GM18502 (cell line): Measurements from ENCODE around the gene PHTF1.
A peak's percentile ranks its signal among the peaks of the same experiment; 100 is the strongest.

ENCODE experiments used
- ATAC-seq: cut with Tn5 transposase; IDR thresholded peaks from one replicate; pipeline ENCODE4 v1.9.1; 2021; ENCODE audit warnings: mild to moderate bottlenecking; ENCODE audit not compliant: unreplicated experiment, poor library complexity

Gene PHTF1

DNA sequence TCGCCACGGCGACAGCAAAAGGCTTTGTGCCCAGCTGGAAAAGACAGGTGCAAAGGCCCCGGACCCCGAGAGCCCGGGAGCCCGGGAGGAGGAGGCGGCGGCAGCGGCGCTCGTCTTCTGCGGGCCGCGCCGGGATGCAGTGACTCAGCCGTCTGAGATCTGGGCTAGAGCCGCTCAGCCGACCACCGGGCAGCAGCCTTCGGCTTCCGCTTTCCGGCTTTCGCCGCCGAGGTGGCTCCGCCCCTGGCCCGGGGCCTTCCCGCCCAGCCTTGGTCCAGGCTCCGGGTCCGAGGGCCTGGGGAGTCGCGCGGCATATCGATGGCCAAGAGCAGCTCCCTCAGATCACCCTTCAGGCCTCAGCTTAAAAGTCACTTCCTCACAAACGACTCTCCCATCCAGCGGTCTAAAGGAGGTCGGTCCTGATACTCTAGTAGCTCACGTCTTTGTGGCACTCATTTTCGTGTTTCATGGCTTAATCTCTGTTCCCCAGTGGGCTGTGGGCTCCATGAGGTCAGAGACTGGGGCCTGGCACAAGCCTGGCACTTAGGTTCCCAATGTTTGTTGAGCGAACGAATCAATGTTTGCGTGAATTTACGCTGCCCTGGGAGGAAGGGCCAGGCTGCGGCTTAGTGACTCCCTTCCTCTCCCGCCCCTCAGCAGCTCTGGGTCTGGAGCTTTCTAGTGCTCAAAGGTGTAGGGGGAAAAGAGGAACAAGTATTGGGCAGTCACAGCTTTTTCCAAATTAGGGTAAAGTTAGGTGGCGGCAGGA lies at the start of gene PHTF1:
Gene PHTF1, minus strand, starts transcription at position 154 of the 769 bp plus-strand sequence. CDS start 783 bp downstream, outside the sequence.
- ATAC-seq = peak; percentile 88

GRCh38 chr1:113808450-113809195 lies 49.3 kb upstream of the PHTF1 start:
- ATAC-seq = no peak

DNA sequence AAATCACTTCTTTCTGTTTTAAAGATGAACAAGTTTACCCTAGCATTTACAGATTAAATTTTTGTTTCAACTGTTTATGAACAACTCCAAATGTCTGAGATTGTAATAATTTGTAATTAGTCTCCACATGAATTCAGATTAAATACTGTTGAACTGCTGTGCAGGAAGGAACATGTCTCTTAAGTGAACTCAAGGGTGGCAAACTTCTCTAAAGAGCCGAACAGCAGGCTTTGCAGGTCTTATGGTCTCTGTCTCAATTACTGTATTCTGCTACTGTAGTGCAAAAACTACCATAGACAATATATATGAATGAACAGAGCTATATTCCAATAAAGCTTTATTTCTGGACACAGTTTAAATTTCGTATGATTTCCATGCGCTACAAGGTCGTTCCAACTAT lies 46.4 kb upstream of the PHTF1 start:
- no peak for ATAC-seq

DNA sequence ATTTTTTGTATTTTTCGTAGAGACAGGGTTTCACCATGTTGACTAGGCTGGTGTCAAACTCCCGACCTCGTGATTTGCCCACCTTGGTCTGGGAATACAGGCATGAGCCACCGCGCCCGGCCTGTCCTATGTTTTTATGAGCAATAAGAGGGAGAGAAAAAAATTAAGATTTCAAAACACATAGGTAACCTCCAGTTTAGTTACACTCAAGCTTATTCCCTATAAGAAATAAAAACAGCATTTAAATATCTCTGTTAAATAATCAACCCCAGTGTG lies 45.9 kb upstream of the PHTF1 start:
- no peak for ATAC-seq

GRCh38 chr1:113804421-113805255 lies 45.4 kb upstream of the PHTF1 start:
- no peak for ATAC-seq

DNA sequence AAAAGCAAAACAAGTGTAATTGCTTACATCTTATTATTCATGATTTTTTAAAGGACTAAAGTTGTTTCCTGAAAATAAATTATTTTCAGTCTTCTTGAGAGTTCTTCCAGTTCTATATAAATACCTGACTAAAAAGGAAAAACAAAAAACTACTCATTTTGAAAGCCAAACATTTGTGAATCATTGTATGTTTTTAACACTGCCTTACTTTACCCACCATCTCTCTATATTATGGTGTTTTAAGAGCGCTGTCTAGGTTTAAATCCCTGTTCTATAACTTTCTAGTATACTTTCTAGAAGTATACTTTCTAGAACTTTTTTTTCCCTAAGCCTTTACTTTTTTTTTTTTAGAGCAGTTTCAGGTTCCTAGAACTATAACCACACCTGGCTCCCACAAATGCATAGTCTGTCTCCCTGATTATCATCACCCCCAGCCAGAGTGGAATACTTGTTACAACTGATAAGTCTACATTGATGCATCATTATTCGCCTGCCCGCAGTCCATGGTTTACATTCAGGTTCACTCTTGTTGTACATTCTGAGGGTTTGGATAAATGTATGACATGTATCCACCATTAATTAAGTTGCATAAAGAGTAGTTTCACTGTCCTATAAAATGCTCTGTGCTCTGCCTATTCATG lies 43.2 kb upstream of the PHTF1 start:
- ATAC-seq = no peak

DNA sequence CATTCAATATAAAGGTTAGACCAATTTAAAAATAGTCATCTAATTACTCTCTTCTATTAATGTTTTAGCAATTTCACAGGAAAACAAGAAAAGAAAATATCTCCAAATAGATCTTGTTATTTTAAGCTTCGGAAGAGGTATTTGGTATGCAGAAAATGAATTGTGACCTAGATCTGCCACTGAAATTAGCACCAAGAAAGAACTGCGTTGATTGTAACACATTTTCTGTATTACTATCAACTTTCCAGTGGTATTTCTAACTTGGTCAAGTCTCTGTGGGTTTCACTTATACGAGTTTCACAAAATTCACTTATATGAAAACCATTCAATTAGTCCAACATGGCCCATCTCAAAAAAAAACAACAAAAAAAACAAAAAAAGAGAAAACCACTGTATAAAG lies 41.2 kb upstream of the PHTF1 start:
- ATAC-seq = no peak

DNA sequence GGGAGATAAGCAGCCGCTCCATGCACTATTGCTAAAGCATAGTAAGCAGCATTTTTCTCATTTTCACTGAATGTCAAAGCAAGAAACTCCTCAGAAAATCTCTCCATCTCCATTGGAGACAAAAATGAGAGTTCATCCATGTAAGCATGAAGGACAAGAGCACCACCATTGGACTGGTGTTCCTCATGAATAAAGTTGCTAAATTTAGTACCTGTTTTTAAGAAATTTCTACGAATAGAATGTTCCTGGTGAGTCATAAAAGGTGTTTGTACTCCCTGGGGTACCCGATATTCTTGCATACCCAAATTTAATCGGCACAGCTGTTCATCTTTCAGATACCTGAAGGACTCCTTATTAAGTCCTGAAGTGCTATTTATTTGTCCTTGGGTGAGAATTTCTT lies 38.2 kb upstream of the PHTF1 start:
- no peak for ATAC-seq

- no peak for ATAC-seq
Observed at GRCh38 chr1:113793878-113794834, 34.9 kb upstream of the PHTF1 start.

DNA sequence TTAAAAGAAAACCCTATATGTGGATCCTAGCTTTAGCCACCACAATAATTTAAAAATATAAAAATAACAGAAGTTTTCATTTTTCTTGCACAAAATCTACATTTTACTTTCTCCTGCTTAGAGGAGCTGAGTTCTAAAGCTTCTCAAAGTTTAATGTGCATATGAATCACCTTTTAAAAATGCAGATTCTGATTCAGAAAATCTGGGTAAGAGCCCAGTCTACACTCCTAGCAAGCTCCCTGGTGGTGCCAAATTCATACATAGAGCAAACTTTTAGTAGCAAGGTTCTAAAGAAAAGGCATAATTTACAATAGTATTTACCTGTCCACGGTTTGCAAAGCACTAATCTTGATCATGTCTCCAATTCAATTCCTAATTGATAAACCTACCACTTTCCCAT lies 33.7 kb upstream of the PHTF1 start:
- ATAC-seq = no peak

DNA sequence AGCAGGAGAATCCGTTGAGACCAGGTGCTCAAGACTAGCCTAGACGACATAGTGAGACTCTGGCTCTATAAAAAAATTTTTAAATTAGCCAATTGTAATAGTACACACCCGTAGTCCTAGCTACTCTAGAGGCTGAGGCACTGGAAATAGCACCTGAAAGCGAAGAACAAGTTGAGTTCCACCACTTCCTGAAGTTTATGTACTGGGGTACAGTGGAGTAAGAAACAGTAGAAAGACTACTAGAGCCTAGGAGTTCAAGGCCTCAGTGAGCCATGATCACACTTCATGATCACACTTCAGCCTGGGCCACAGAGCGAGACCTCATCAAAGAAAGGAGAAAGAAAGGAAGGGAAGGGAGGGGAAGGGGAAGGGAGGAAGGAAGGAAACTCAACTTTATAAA lies 33.2 kb upstream of the PHTF1 start:
- ATAC-seq = no peak

- no peak for ATAC-seq
Observed at GRCh38 chr1:113788802-113789201, 29.5 kb upstream of the PHTF1 start.

DNA sequence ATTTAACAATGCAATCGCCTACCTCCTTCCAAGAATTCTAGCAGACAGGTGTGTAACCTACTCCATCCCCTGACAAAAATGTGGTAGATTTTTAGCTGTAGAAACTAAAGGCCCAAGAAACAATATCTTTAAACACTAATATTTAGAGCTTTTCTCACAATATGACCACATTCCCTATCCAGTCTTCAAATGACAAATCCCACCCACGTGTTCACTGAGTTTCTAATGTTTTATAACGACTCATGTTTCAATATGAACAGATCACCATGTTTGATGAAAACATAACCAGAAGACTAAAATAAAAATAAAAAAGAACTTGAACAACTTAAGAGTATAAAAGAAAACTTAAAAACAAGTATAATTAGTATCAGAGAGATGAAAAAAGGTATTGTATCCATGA lies 28.4 kb upstream of the PHTF1 start:
- ATAC-seq = no peak

DNA sequence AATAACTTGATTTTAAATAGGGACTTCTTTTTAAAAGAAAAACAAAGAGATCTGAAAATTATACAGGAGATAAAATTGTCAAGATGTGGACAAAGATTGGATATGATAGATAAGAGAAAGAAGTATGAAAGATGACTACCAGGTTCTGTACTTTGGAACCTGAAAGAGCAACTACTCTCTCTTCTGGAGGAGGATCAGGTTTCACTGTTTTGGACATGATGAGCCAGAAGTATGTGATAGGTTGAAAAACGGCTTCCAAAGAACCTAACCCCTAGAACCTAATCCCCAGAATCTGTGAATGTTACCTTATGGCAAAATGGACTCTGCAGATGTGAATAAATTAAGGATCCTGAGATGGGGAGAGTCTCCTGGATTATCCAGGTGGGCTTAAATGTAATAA lies 26.8 kb upstream of the PHTF1 start:
- no peak for ATAC-seq

GRCh38 chr1:113784104-113784779 lies 25.0 kb upstream of the PHTF1 start:
- ATAC-seq = peak; percentile 80

DNA sequence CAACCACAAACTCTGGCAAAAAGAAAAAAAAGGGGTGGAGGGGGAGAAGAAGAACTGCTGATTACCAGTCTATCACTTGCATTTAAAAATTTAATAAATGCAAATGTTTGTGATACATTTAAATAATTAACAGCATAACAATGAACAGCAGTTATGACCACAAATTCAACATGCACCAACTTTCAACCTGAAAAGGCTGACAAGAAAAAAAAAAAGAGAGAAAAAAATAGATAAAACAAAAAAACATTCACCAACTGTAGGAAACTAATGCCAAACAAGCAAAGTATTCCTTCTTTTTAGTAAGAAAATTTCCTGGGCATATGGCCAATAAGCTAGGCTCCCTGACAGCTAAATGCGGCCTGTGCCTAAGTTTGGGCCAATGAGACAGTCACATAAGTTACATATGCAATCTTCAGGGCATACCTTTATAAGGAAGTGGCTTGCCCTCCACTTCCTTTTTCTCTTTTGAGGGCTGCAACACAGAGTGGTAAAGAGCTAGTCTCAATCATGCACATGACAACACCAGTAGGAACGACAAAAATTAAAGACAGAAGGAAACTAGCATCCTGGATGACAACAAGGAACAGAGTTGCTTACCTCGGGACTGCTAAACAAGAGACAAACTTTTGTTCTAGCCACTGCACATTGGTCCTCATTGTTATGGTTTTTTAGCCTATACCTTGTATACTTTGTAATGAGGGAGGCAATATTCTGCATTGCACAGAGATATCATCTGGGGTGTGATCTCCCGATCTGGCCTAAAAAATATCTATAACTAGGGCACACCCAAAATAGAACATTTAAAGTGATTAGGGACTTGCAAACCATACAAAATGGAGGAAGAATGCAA lies 24.2 kb upstream of the PHTF1 start:
- ATAC-seq = peak; percentile 67

- ATAC-seq = no peak
Observed at GRCh38 chr1:113782406-113782805, 23.1 kb upstream of the PHTF1 start.
